ENCODE results near the gene RUFY3.

Gene RUFY3

DNA sequence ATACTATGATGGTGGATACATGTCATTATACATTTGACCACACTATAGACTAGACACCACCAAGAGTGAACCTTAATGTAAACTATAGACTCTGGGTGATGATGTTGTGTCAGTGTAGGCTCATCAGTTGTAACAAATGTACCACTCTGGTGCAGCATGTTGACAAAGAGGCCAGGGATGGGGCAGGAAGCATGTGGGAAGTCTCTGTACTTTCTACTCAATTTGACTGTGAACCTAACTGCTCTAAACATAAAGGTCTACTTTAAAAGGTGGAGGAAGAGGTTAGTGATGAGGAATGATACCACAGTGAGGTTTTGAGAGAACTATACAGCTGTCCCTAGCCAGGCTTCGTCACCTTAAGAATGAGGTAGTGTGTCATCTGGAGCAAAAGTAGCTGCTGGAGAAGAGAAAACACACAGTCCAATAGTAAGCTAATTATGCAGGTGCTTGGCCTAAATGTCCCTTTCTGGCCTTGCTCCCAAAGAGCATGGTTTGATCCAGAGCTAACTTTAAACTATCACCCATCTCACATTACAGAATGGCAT is 79.6 kb downstream of the RUFY3 start:
- no peak for TF ChIP-seq EZH2phosphoT487 (IDR thresholded peaks at IDR 0.05; ENCODE audit: borderline replicate concordance, low read length)
- TF ChIP-seq CTCF (IDR thresholded peaks at IDR 0.05; ENCODE audit: low read depth, low read length, poor library complexity, severe bottlenecking), result no peak
- H3K36me3 ChIP-seq (ENCODE audit: control insufficient read depth, low read length), result peaks cover 35% of the 10 kb centered on the region
- H3K9me2 ChIP-seq (replicated peaks; ENCODE audit: control insufficient read depth, low read length), result no peaks in the 10 kb centered on the region
- H3K4me2 ChIP-seq (ENCODE audit: low read length), result no peak overlapping the region
- H3F3A ChIP-seq (ENCODE audit: control insufficient read depth, insufficient read depth), result no peaks in the 10 kb centered on the region
- H3K27me3 ChIP-seq (ENCODE audit: control insufficient read depth, low read length), result no peaks in the 10 kb centered on the region
- H3K27ac ChIP-seq (ENCODE audit: low read depth, low read length), result no peak overlapping the region
- H3K4me3 ChIP-seq (ENCODE audit: low read length), result no peak overlapping the region
- H3K9me3 ChIP-seq (ENCODE audit: control insufficient read depth, insufficient read depth, low read length), result no peaks in the 10 kb centered on the region
- no peaks in the 10 kb centered on the region for H4K20me1 ChIP-seq (ENCODE audit: control insufficient read depth, insufficient read depth, low read depth, low read length)
- no peaks in the 10 kb centered on the region for H3K79me2 ChIP-seq (ENCODE audit: control insufficient read depth, low read length)
- no peaks in the 10 kb centered on the region for H3K4me1 ChIP-seq (ENCODE audit: control insufficient read depth, low read length)

- no peak for TF ChIP-seq EZH2phosphoT487 (IDR thresholded peaks at IDR 0.05; ENCODE audit: borderline replicate concordance, low read length)
- no peak for TF ChIP-seq CTCF (IDR thresholded peaks at IDR 0.05; ENCODE audit: low read depth, low read length, poor library complexity, severe bottlenecking)
Observed at GRCh38 chr4:70802928-70803580, 81.3 kb downstream of the RUFY3 start.

DNA sequence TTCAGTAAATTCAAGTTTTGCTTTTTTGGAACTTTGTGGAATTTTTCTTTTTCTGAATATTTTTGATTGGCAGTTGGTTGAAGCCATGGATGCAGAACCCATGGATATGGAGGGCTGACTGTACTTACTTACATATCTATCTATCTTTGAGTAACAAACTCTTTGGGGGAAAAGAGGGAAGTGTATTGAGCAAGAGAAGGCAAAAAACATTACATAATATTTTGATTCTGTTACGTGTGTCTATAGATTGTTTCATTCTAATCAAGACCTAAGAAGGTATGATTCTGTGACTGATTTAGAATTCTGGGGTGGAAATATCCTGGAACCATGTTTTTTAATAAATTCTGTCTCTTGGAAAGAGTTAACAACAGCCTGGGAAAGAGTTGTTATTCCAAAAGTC is 86.4 kb downstream of the RUFY3 start:
- H3K4me1 ChIP-seq (ENCODE audit: control insufficient read depth, low read length), result no peaks in the 10 kb centered on the region
- peaks cover 12% of the 10 kb centered on the region for H3K36me3 ChIP-seq (ENCODE audit: control insufficient read depth, low read length)
- TF ChIP-seq CTCF (IDR thresholded peaks at IDR 0.05; ENCODE audit: low read depth, low read length, poor library complexity, severe bottlenecking), result no peak
- TF ChIP-seq EZH2phosphoT487 (IDR thresholded peaks at IDR 0.05; ENCODE audit: borderline replicate concordance, low read length), result no peak
- H4K20me1 ChIP-seq (ENCODE audit: control insufficient read depth, insufficient read depth, low read depth, low read length), result no peaks in the 10 kb centered on the region
- H3K9me2 ChIP-seq (replicated peaks; ENCODE audit: control insufficient read depth, low read length), result no peaks in the 10 kb centered on the region
- no peak overlapping the region for H3K4me2 ChIP-seq (ENCODE audit: low read length)
- peaks cover 21% of the 10 kb centered on the region for H3F3A ChIP-seq (ENCODE audit: control insufficient read depth, insufficient read depth)
- H3K9me3 ChIP-seq (ENCODE audit: control insufficient read depth, insufficient read depth, low read length), result no peaks in the 10 kb centered on the region
- H3K79me2 ChIP-seq (ENCODE audit: control insufficient read depth, low read length), result no peaks in the 10 kb centered on the region
- no peak overlapping the region for H3K27ac ChIP-seq (ENCODE audit: low read depth, low read length)
- H3K27me3 ChIP-seq (ENCODE audit: control insufficient read depth, low read length), result no peaks in the 10 kb centered on the region
- H3K4me3 ChIP-seq (ENCODE audit: low read length), result no peak overlapping the region

More at GRCh38 chr4:70802928-70803580, 81.3 kb downstream of the RUFY3 start:
- no peaks in the 10 kb centered on the region for H3K27me3 ChIP-seq (ENCODE audit: control insufficient read depth, low read length)
- peaks cover 32% of the 10 kb centered on the region for H3K36me3 ChIP-seq (ENCODE audit: control insufficient read depth, low read length)
- H3K4me2 ChIP-seq (ENCODE audit: low read length), result no peak overlapping the region
- H4K20me1 ChIP-seq (ENCODE audit: control insufficient read depth, insufficient read depth, low read depth, low read length), result no peaks in the 10 kb centered on the region
- H3K27ac ChIP-seq (ENCODE audit: low read depth, low read length), result no peak overlapping the region
- no peaks in the 10 kb centered on the region for H3K9me2 ChIP-seq (replicated peaks; ENCODE audit: control insufficient read depth, low read length)
- 0 out of 2 replicates have a peak, but pooled peaks cover 6% of the 10 kb centered on the region for H3F3A ChIP-seq (ENCODE audit: control insufficient read depth, insufficient read depth)
- no peak overlapping the region for H3K4me3 ChIP-seq (ENCODE audit: low read length)
- H3K79me2 ChIP-seq (ENCODE audit: control insufficient read depth, low read length), result no peaks in the 10 kb centered on the region
- H3K4me1 ChIP-seq (ENCODE audit: control insufficient read depth, low read length), result no peaks in the 10 kb centered on the region
- no peaks in the 10 kb centered on the region for H3K9me3 ChIP-seq (ENCODE audit: control insufficient read depth, insufficient read depth, low read length)

Measured in DOHH2 (cell line).